Epithelial cell of umbilical artery (primary cell): ENCODE measurements around the gene TATDN2. TPM values are rescaled to one million over a fixed set of nuclear protein-coding genes. Genes with fewer than 3 reads are reported as not detected.

Experiments used
- total RNA-seq: library from RNA; depleted of rRNA; stranded (reverse); fragments of >200 nt; gene quantifications from 2 replicates; pipeline ENCODE4 v1.2.3, GENCODE V29; 2014

Gene TATDN2, protein sequence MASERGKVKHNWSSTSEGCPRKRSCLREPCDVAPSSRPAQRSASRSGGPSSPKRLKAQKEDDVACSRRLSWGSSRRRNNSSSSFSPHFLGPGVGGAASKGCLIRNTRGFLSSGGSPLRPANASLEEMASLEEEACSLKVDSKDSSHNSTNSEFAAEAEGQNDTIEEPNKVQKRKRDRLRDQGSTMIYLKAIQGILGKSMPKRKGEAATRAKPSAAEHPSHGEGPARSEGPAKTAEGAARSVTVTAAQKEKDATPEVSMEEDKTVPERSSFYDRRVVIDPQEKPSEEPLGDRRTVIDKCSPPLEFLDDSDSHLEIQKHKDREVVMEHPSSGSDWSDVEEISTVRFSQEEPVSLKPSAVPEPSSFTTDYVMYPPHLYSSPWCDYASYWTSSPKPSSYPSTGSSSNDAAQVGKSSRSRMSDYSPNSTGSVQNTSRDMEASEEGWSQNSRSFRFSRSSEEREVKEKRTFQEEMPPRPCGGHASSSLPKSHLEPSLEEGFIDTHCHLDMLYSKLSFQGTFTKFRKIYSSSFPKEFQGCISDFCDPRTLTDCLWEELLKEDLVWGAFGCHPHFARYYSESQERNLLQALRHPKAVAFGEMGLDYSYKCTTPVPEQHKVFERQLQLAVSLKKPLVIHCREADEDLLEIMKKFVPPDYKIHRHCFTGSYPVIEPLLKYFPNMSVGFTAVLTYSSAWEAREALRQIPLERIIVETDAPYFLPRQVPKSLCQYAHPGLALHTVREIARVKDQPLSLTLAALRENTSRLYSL
- 8.4 and 10.0 TPM in 2 replicates for total RNA-seq

DNA sequence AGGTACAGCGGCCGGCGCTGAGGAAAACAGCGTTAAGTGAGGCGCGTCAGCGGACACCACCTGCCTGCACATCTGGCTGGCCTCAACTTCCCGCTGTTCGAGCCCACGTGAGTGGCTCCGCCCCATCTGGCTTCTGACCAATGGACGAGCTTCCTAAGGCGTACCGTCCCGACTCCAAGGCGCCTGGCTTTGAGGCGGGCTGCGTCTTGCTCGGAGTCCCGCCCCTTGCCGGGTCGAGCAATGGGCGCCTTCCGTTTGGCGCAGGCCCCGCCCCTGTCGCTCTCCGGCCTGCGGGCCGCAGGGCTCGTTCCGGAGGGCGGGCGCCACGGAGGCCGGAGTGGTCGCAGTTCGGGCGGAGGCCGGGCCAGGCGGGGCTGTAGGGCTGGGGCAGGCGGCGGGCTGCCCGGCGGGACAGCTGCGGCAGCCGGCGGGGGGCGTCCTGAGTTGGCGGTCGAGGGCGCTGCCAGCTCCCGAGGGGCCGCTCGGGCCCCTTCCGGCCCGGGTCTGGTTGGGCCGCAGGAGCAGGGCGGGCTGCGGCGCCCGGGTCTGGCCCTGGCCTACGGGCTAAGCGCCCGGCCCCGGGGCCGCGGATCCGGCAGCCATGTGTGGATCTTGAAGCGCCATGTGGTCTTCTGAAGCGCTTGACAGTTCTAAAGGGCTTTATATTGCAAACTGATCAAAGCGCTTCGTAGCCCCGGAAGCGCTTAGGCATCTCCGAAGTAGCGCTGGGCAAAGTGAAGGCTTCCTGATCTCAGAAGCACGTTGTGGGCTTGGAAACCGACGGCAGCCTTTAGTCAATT lies at the start of gene TATDN2:
Gene TATDN2, plus strand, starts transcription at position 276 of the 800 bp plus-strand sequence. CDS start 742 bp downstream, outside the sequence.

DNA sequence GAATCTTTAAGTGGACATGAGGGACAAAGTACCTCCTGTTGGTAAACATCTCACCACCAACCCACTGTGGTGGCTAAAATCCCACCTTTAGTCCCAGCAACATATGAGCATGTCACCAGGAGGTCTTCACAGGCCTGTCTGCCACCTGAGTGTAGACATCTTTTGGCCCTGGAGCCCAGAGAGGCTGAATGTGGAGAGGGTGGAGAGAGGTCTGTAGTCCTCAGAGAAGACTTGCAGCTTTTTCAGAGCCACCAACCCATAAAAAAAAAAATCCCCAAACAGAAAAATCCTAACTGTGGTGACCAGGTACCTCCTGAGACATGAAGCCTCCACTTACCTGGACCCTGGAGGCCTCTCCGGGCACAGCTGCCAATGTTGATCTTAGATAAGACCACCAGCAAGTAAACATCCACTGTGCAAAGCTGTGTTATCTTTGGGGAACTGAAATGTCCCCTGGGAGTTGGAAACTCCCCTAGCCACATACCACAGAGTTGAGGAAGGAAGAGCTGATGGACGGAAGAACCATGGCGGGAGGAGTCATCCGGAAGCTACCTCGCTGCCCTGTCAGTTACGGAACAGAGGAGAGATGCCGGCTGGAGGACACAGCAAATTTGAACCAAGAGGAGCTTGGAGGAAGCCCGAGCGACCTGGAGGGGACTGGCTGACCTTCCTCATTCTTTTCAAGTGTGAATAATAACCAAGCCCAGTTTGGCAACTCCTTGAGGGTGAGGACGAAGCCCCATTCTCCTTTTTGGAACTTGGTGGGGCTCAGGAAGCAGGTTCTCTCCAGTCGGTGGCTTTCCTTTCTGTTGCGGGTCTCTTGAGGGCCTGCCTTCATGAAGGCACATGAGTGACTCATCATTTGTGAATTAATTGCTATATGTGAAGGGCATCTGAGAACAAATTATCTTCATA lies 44.5 kb downstream of the TATDN2 start, which contains the start of gene GHRL:
Gene GHRL, minus strand, starts transcription at position 443 of the 915 bp plus-strand sequence. CDS start 2,767 bp downstream, outside the sequence.

Other genes with a start within 250 kb of the TATDN2 start
- 18.5 and 22.2 TPM in 2 replicates for gene FANCD2, start 222.0 kb upstream of the TATDN2 start, total RNA-seq
- gene FANCD2OS, start 140.2 kb upstream of the TATDN2 start, total RNA-seq = not detected in 2 replicates
- gene BRK1, start 132.8 kb upstream of the TATDN2 start, total RNA-seq = 94.5 and 211 TPM in 2 replicates
- gene VHL, start 106.7 kb upstream of the TATDN2 start, total RNA-seq = 45.0 and 46.4 TPM in 2 replicates
- 30.5 and 34.1 TPM in 2 replicates for gene IRAK2, start 83.5 kb upstream of the TATDN2 start, total RNA-seq
- gene GHRL, start 44.5 kb downstream of the TATDN2 start, total RNA-seq = not detected in 2 replicates
- gene SEC13, start 72.7 kb downstream of the TATDN2 start, total RNA-seq = 335 and 464 TPM in 2 replicates